Ovary (tissue), 9 donors: ENCODE data around the gene AQP4. TPM values are rescaled to one million over a fixed set of nuclear protein-coding genes. Genes with fewer than 3 reads are reported as not detected.

Source experiments
- DNase-seq, 5 donors: peaks; one replicate each; pipeline ENCODE4 v3.0.0-alpha.2; 2019 to 2020
- H3K27ac ChIP-seq, 2 donors: fragments of 200-600 bp; one replicate each; pipeline versions ENCODE4 v1.5.1 to v1.8.0; 2019 to 2022
- H3K27me3 ChIP-seq: fragments of 200-600 bp; one replicate; pipeline ENCODE4 v1.8.0; 2022
- H3K36me3 ChIP-seq: fragments of 200-600 bp; sonication (generic); one replicate; pipeline ENCODE4 v1.5.1; 2019
- H3K4me1 ChIP-seq: one replicate; pipeline ENCODE4 v1.8.1; 2013; ENCODE audit warnings: mild to moderate bottlenecking, moderate library complexity; ENCODE audit not compliant: insufficient read depth
- H3K4me3 ChIP-seq: fragments of 200-600 bp; sonication (generic); one replicate; pipeline ENCODE4 v1.5.1; 2017
- H3K9me3 ChIP-seq, 2 donors: fragments of 200-600 bp in 1 of 2; sonication (generic) in 1 of 2; one replicate each; pipeline versions ENCODE4 v1.5.1 to v1.8.1; 2013 to 2019; ENCODE audit warnings: mild to moderate bottlenecking in 1 of 2, moderate library complexity in 1 of 2
- EP300 ChIP-seq: sonication (generic); formaldehyde crosslinking; IDR thresholded peaks from one replicate; pipeline ENCODE4 v1.6.1; 2017; ENCODE audit warnings: antibody characterized with exemption
- POLR2A ChIP-seq: fragments of 450-650 bp; IDR thresholded peaks from one replicate; pipeline ENCODE4 v1.6.1; 2017; ENCODE audit warnings: antibody characterized with exemption, mild to moderate bottlenecking, moderate library complexity
- WGBS, 3 donors: extraction: QIAGEN DNeasy Blood & Tissue Kit in 1 of 3; methylation state at CpG; one replicate each; pipeline versions ENCODE4 v1.1.5 to v1.1.7; 2013 to 2017; 5-methylcytosine and 5-hydroxymethylcytosine counted together
- intact Hi-C, 4 donors: fragments of 100-400 bp; cut with DNase I; formaldehyde crosslinking; loops; one replicate each; pipeline versions ENCODE4 v1.11.0 to v1.15.1; 2022 to 2023
- polyA plus RNA-seq, 2 donors: library from polyadenylated mRNA; stranded (reverse); fragments of 200-250 nt in 1 of 2; fragments of 350-450 nt in 1 of 2; fragmentation: Illumina TruSeq in 1 of 2; extraction: RNeasy Lipid Tissue Mini Kit (QIAGEN cat#74804) in 1 of 2; gene quantifications; one replicate each; pipeline ENCODE4 v1.2.3, GENCODE V29; 2013 to 2014
- total RNA-seq, 7 donors: library from RNA; depleted of rRNA in 2 of 7; stranded (reverse); fragments of >200 nt in 2 of 7; fragmentation: NEBNext Ultra II Directional in 3 of 7; extraction: Animal tissue kit (Norgen Biotek cat#: 25700) in 3 of 7; gene quantifications; one replicate each; pipeline versions ENCODE4 v1.1.0 to v1.2.4, GENCODE V29; 2016 to 2023
- TF ChIP-seq, protein P1 (sequence below), 3 donors: fragments of 450-650 bp in 2 of 3; fragments of 200-600 bp in 1 of 3; IDR thresholded peaks; one replicate each; pipeline versions ENCODE4 v1.5.1 to v1.8.0; 2016 to 2022; ENCODE audit warnings: antibody characterized with exemption in 3 of 3, mild to moderate bottlenecking in 1 of 3
- donor health status: DM: no; HTN: no; CAD: no; lungs with moderate emphysema.
- donor health status: DM: no; HTN: no; CAD: no.
- donor health status: Bipolar disorder and iron deficiency.
- donor health status: DM: yes; HTN: yes; CAD: no.
- donor health status: DM: no; HTN: no; CAD: no.
- donor health status: DM: yes; HTN: yes; CAD: no.

Gene AQP4
- total and polyA plus RNA-seq, 9 donors, result 0.34 to 27.1 (median 3.5) TPM

DNA sequence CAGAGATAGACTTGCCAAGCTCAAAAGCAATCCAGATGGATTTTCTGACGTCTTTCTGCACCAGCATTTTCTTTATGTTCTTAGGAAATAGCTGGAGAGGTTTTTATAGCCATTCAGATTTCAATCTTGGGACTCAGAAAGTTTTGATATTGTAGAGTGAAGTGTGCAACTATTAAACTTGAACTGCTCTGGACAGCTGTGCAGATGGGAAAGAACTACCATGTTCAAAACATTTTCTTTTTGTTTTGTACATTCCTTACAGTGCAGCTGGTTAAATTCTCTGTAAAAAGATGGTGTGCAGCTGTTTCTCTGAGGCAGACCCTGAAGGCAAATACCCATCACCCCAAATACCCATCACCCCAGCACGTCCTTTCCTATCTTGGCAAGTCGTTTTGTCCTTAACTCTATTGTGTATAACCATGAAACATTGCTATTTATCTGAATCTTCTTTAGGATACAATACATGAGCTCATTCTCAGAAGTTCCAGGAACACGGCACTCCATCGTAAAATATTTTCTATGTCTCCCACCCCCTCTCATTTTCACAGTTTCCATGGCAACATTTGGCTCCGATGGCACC lies 38.8 kb downstream of the AQP4 start:
- peaks cover 12% of the 10 kb centered on the region for H3K4me1 ChIP-seq
- DNase-seq, result no peak
- no peaks in the 10 kb centered on the region for H3K36me3 ChIP-seq
- TF ChIP-seq EP300, result no peak
- no peak for TF ChIP-seq POLR2A
- TF ChIP-seq, protein P1, sequence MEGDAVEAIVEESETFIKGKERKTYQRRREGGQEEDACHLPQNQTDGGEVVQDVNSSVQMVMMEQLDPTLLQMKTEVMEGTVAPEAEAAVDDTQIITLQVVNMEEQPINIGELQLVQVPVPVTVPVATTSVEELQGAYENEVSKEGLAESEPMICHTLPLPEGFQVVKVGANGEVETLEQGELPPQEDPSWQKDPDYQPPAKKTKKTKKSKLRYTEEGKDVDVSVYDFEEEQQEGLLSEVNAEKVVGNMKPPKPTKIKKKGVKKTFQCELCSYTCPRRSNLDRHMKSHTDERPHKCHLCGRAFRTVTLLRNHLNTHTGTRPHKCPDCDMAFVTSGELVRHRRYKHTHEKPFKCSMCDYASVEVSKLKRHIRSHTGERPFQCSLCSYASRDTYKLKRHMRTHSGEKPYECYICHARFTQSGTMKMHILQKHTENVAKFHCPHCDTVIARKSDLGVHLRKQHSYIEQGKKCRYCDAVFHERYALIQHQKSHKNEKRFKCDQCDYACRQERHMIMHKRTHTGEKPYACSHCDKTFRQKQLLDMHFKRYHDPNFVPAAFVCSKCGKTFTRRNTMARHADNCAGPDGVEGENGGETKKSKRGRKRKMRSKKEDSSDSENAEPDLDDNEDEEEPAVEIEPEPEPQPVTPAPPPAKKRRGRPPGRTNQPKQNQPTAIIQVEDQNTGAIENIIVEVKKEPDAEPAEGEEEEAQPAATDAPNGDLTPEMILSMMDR (IDR thresholded peaks at IDR 0.05), result no peak
- no peak overlapping the region for H3K4me3 ChIP-seq
- H3K27ac ChIP-seq, result peak overlapping the region in 1 of 2 donors; percentile 57
- H3K9me3 ChIP-seq, result no peaks in the 10 kb centered on the region
- intact Hi-C loops, result no loop called here
- WGBS, 3 donors, result 8 to 19% (median 10%) methylated on average over 6 of the region's 6 CpGs
- no peaks in the 10 kb centered on the region for H3K27me3 ChIP-seq

DNA sequence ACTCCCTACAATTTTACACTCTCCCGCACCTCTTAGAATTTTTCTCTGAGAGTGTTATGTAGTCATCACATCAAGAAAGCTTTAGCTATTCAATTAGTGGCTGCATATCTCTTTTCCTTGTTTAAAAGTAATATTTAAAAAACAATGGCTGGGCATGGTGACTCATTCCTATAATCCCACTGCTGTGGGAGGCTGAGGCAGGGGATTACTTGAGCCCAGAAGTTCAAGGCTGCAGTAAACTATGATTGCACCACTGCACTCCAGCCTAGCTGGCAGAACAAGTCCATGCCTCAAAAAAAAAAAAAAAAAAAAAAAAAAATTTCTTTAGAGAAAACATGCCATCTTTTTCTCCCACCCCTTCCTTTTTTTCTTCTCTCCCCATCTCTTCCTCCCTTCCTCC lies 44.3 kb downstream of the AQP4 start:
- WGBS, 3 donors, result 5 to 51% (median 16%) methylated on average over 1 of the region's 1 CpG
- H3K36me3 ChIP-seq, result no peaks in the 10 kb centered on the region
- H3K4me1 ChIP-seq, result peaks cover 6% of the 10 kb centered on the region
- H3K27me3 ChIP-seq, result no peaks in the 10 kb centered on the region
- intact Hi-C loops, result no loop called here
- H3K4me3 ChIP-seq, result no peak overlapping the region
- peak in 4 of 5 donors; percentile 37 to 49 (median 44) for DNase-seq
- no peak for TF ChIP-seq EP300
- TF ChIP-seq POLR2A, result no peak
- TF ChIP-seq, protein P1 (IDR thresholded peaks at IDR 0.05), result no peak
- peaks cover 0 to 4% of the 10 kb centered on the region in 2 donors for H3K9me3 ChIP-seq
- no peak overlapping the region for H3K27ac ChIP-seq

DNA sequence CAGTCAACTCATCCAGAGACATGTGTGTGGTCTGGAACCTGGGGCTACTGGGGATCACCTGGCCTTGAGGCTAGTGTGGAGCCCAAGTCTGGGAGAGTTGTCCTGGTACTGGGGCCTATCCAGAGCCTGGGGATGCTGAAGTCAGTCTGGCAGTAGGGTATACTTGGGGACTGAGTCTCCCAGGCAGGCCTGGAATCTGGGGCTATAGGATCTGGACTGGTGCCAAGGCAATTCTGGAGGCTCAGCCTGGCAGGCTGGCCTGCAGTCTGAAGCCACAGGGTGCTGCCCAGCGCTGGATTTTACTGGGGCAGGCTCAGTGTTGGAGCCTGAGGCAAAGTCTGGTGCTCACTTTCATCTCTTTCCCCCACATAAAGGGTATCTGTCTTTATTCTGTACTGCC lies 46.5 kb downstream of the AQP4 start:
- intact Hi-C loops, result loop anchor here in 1 of 4 donors (10.0 kb wide), 1 partner anchor 186 kb away; no protein-coding TSS in a partner anchor
- no peak for DNase-seq
- Histone ChIP-seq H3K27ac (no peak overlapping the region), H3K4me1 (no peaks in the 10 kb centered on the region), H3K27me3 (no peaks in the 10 kb centered on the region), H3K4me3 (no peak overlapping the region), H3K36me3 (no peaks in the 10 kb centered on the region), H3K9me3 (peaks cover 0 to 4% of the 10 kb centered on the region in 2 donors)
- 87 to 93% (median 91%) methylated on average over 1 of the region's 1 CpG for WGBS, 3 donors
- TF ChIP-seq POLR2A (no peak), EP300 (no peak)
- TF ChIP-seq, protein P1 (IDR thresholded peaks at IDR 0.05), result no peak

DNA sequence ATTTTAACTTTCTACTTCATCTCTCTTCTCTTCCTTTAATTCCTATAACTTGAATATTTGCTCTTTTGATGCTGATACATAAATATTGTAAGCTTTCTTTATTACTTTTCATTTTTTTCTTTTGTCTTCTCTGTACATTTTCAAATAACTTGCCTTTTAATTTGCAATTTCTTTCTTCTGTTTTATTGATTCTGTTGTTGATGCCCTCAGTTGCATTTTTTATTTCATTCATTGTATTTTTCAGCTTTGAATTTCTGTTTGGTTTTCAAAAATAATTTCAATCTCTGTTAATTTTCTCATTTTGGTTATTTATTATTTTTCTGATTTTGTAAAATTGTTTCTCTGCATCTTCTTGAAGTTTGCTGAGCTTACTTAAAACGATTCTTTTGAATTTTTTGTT lies 47.0 kb downstream of the AQP4 start:
- H3K9me3 ChIP-seq, result peaks cover 0 to 4% of the 10 kb centered on the region in 2 donors
- no peak overlapping the region for H3K4me3 ChIP-seq
- intact Hi-C loops, result loop anchor here in 1 of 4 donors (10.0 kb wide), 1 partner anchor 186 kb away; no protein-coding TSS in a partner anchor
- no peak overlapping the region for H3K27ac ChIP-seq
- no peaks in the 10 kb centered on the region for H3K36me3 ChIP-seq
- no peak for TF ChIP-seq EP300
- TF ChIP-seq, protein P1 (IDR thresholded peaks at IDR 0.05), result no peak
- no peak for TF ChIP-seq POLR2A
- no peak for DNase-seq
- WGBS, 3 donors, result 83 to 87% (median 83%) methylated on average over 1 of the region's 1 CpG
- H3K4me1 ChIP-seq, result no peaks in the 10 kb centered on the region
- no peaks in the 10 kb centered on the region for H3K27me3 ChIP-seq
